Stomach (tissue), 9 donors: ENCODE data around the gene TANGO6. TPM values are rescaled to one million over a fixed set of nuclear protein-coding genes. Genes with fewer than 3 reads are reported as not detected.

Experiments used
- DNase-seq, 2 donors: peaks; one replicate each; pipeline versions ENCODE4 v3.0.0 to v3.0.0-alpha.2; 2013 to 2019
- H3K27ac ChIP-seq, 5 donors: fragments of 200-600 bp in 4 of 5; sonication (generic) in 4 of 5; one replicate each; pipeline ENCODE4 v1.5.1; 2013 to 2019; ENCODE audit warnings: mild to moderate bottlenecking in 1 of 5, moderate library complexity in 1 of 5
- H3K27me3 ChIP-seq, 3 donors: fragments of 200-600 bp; sonication (generic); one replicate each; pipeline ENCODE4 v1.5.1; 2017 to 2019; ENCODE audit warnings: mixed run types in 1 of 3
- H3K36me3 ChIP-seq, 4 donors: fragments of 200-600 bp; sonication (generic); 1 replicate in 3 of 4; 2 replicates in 1 of 4; pipeline ENCODE4 v1.5.1; 2016 to 2019
- H3K4me1 ChIP-seq, 4 donors: fragments of 200-600 bp; sonication (generic); one replicate each; pipeline ENCODE4 v1.5.1; 2016 to 2019
- H3K4me3 ChIP-seq, 4 donors: fragments of 200-600 bp; sonication (generic) in 3 of 4; one replicate each; pipeline ENCODE4 v1.5.1; 2016 to 2019; ENCODE audit warnings: mild to moderate bottlenecking in 1 of 4
- H3K9me3 ChIP-seq, 4 donors: fragments of 200-600 bp; sonication (generic); one replicate each; pipeline ENCODE4 v1.5.1; 2016 to 2019
- CTCF ChIP-seq, 7 experiments: fragments of 450-650 bp in 4 of 7; fragments of 200-600 bp in 3 of 7; sonication (generic) in 3 of 7; IDR thresholded peaks; one replicate each; pipeline ENCODE4 v1.5.1; 2016 to 2019; ENCODE audit warnings: antibody characterized with exemption in 7 of 7, control low read depth in 2 of 7, mild to moderate bottlenecking in 1 of 7
- EP300 ChIP-seq: sonication (generic); formaldehyde crosslinking; IDR thresholded peaks from one replicate; pipeline ENCODE4 v1.6.1; 2017; ENCODE audit warnings: antibody characterized with exemption
- POLR2A ChIP-seq, 4 donors: fragments of 450-650 bp; IDR thresholded peaks; one replicate each; pipeline ENCODE4 v1.6.1; 2016; ENCODE audit warnings: antibody characterized with exemption in 4 of 4, control low read depth in 2 of 4, mild to moderate bottlenecking in 1 of 4, moderate library complexity in 1 of 4
- POLR2AphosphoS5 ChIP-seq, 3 donors: sonication (generic); formaldehyde crosslinking; IDR thresholded peaks; one replicate each; pipeline ENCODE4 v1.6.1; 2016; ENCODE audit warnings: antibody characterized with exemption in 3 of 3
- WGBS, 5 donors: extraction: QIAGEN DNeasy Blood & Tissue Kit in 3 of 5; methylation state at CpG; one replicate each; pipeline versions ENCODE4 v1.1.5 to v1.1.7; 2013 to 2018; 5-methylcytosine and 5-hydroxymethylcytosine counted together
- intact Hi-C: fragments of 100-400 bp; cut with DNase I; formaldehyde crosslinking; loops from one replicate; pipeline ENCODE4 v1.15.1; 2023; ENCODE audit warnings: low total_unique reads
- polyA plus RNA-seq, 3 donors: library from polyadenylated mRNA; stranded (reverse); fragments of 200-250 nt; gene quantifications; one replicate each; pipeline ENCODE4 v1.2.3, GENCODE V29; 2013
- total RNA-seq, 5 donors: library from RNA; depleted of rRNA; stranded (reverse); fragments of >200 nt; gene quantifications; one replicate each; pipeline versions ENCODE4 v1.1.0 to v1.2.3, GENCODE V29; 2014 to 2016
- donor health status: healthy with polysubstance abuse.
- donor health status: Bipolar disorder and iron deficiency.
- donor health status: healthy.

The TANGO6 gene
- total and polyA plus RNA-seq, 8 donors: 2.2 to 32.7 (median 11.4) TPM

- Histone ChIP-seq H3K36me3 (peaks cover 37 to 88% (median 76%) of the 10 kb centered on the region in 4 donors), H3K27me3 (no peaks in the 10 kb centered on the region), H3K4me1 (peaks cover 6 to 14% (median 8%) of the 10 kb centered on the region in 4 donors), H3K27ac (no peak overlapping the region), H3K9me3 (no peaks in the 10 kb centered on the region), H3K4me3 (no peak overlapping the region)
- no peak for DNase-seq
- TF ChIP-seq POLR2AphosphoS5 (IDR thresholded peaks at IDR 0.05) (no peak), EP300 (no peak), CTCF (IDR thresholded peaks at IDR 0.05) (no peak), POLR2A (IDR thresholded peaks at IDR 0.05) (no peak)
- 91 to 95% (median 94%) methylated on average over 20 to 25 of the region's 25 CpGs for WGBS, 5 donors
- intact Hi-C loops: no loop called here
Measured at GRCh38 chr16:69114346-69114975, 271.1 kb downstream of the TANGO6 start.

GRCh38 chr16:69114976-69115355 lies 271.6 kb downstream of the TANGO6 start:
- no peak overlapping the region for H3K27ac ChIP-seq
- WGBS, 5 donors: 94 to 98% (median 97%) methylated on average over 6 of the region's 6 CpGs
- no peak for DNase-seq
- H3K9me3 ChIP-seq: no peaks in the 10 kb centered on the region
- peaks cover 6 to 16% (median 8%) of the 10 kb centered on the region in 4 donors for H3K4me1 ChIP-seq
- no peak overlapping the region for H3K4me3 ChIP-seq
- H3K36me3 ChIP-seq: peaks cover 39 to 88% (median 76%) of the 10 kb centered on the region in 4 donors
- H3K27me3 ChIP-seq: no peaks in the 10 kb centered on the region
- TF ChIP-seq CTCF (IDR thresholded peaks at IDR 0.05) (no peak), POLR2A (IDR thresholded peaks at IDR 0.05) (no peak)
- intact Hi-C loops: no loop called here

- TF ChIP-seq POLR2A (IDR thresholded peaks at IDR 0.05) (no peak), POLR2AphosphoS5 (IDR thresholded peaks at IDR 0.05) (no peak)
- no peak overlapping the region for H3K4me3 ChIP-seq
- intact Hi-C loops: no loop called here
Measured at GRCh38 chr16:69115361-69115760, 272.0 kb downstream of the TANGO6 start.

GRCh38 chr16:69115837-69116236 lies 272.5 kb downstream of the TANGO6 start:
- no peak for TF ChIP-seq EP300
- no peak for TF ChIP-seq CTCF (IDR thresholded peaks at IDR 0.05)
- no peak for TF ChIP-seq POLR2A (IDR thresholded peaks at IDR 0.05)
- no peak for TF ChIP-seq POLR2AphosphoS5 (IDR thresholded peaks at IDR 0.05)
- Histone ChIP-seq H3K27me3 (no peaks in the 10 kb centered on the region), H3K4me3 (no peak overlapping the region), H3K27ac (no peak overlapping the region), H3K36me3 (peaks cover 48 to 88% (median 76%) of the 10 kb centered on the region in 4 donors), H3K4me1 (peaks cover 6 to 18% (median 8%) of the 10 kb centered on the region in 4 donors), H3K9me3 (no peaks in the 10 kb centered on the region)
- no peak for DNase-seq
- WGBS, 5 donors: 38 to 81% (median 59%) methylated on average over 1 of the region's 1 CpG
- intact Hi-C loops: no loop called here

More at GRCh38 chr16:69115361-69115760, 272.0 kb downstream of the TANGO6 start:
- H3K4me1 ChIP-seq: peaks cover 6 to 18% (median 8%) of the 10 kb centered on the region in 4 donors
- no peaks in the 10 kb centered on the region for H3K27me3 ChIP-seq
- no peak for DNase-seq
- H3K9me3 ChIP-seq: no peaks in the 10 kb centered on the region
- 91 to 97% (median 95%) methylated on average over 5 of the region's 5 CpGs for WGBS, 5 donors
- no peak overlapping the region for H3K27ac ChIP-seq
- peaks cover 43 to 88% (median 76%) of the 10 kb centered on the region in 4 donors for H3K36me3 ChIP-seq

- intact Hi-C loops: no loop called here
- Histone ChIP-seq H3K4me3 (no peak overlapping the region), H3K4me1 (peaks cover 6 to 18% (median 8%) of the 10 kb centered on the region in 4 donors), H3K27ac (no peak overlapping the region), H3K9me3 (no peaks in the 10 kb centered on the region), H3K27me3 (no peaks in the 10 kb centered on the region), H3K36me3 (peaks cover 49 to 91% (median 81%) of the 10 kb centered on the region in 4 donors)
- no peak for DNase-seq
- TF ChIP-seq POLR2AphosphoS5 (IDR thresholded peaks at IDR 0.05): no peak
- no peak for TF ChIP-seq EP300
- TF ChIP-seq CTCF (IDR thresholded peaks at IDR 0.05): no peak
- TF ChIP-seq POLR2A (IDR thresholded peaks at IDR 0.05): no peak
- WGBS, 5 donors: 82 to 90% (median 88%) methylated on average over 7 of the region's 7 CpGs
Measured at GRCh38 chr16:69116256-69116875, 273.0 kb downstream of the TANGO6 start.
